Kidney epithelial cell (primary cell): ENCODE measurements around the gene MB21D2. TPM values are rescaled to one million over a fixed set of nuclear protein-coding genes. Genes with fewer than 3 reads are reported as not detected.

Experiments used
- DNase-seq: peaks from one replicate; pipeline ENCODE4 v3.0.0-alpha.2; 2010; ENCODE audit warnings: low read depth
- H3K27me3 ChIP-seq: 2 replicates; pipeline ENCODE4 v1.6.0; 2011; ENCODE audit warnings: low read length; ENCODE audit not compliant: control insufficient read depth, insufficient read depth
- H3K36me3 ChIP-seq: 2 replicates; pipeline ENCODE4 v1.5.1; 2011; ENCODE audit warnings: low read length; ENCODE audit not compliant: control insufficient read depth, insufficient read depth
- H3K4me3 ChIP-seq: 2 replicates; pipeline ENCODE4 v1.5.1; 2011; ENCODE audit warnings: low read depth, mild to moderate bottlenecking, control low read depth, low read length
- total RNA-seq: library from RNA; depleted of rRNA; stranded (reverse); fragments of >200 nt; gene quantifications from 2 replicates; pipeline ENCODE4 v1.2.3, GENCODE V29; 2015
- TF ChIP-seq, protein P1 (sequence below): IDR thresholded peaks from 2 replicates; pipeline ENCODE4 v1.5.1; 2011; ENCODE audit warnings: mild to moderate bottlenecking, moderate library complexity, low read length, control low read depth, inconsistent platforms; ENCODE audit not compliant: insufficient read depth, poor library complexity, severe bottlenecking

MB21D2 gene
- total RNA-seq, 1 donor from 2014 or later: 18.9 TPM

DNA sequence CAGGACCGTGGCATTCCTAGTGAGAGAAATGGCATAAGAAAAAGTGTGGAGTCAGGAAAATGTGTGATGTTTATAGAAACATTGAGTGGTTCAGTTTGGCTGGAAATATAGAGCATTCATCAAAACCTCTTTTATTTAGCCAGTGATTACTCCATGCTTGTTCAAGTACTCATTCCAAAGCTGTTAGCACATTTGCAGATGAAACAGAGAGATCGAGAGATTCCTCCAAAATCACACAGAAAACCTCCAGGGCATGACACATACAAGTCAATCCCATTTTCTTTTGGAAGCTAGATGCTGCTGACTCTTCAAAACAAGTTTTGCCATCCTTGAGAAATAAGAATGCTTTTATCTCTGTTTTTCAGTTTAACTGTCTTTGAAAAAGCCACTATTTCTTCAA lies 11.5 kb upstream of the MB21D2 start:
- Histone ChIP-seq H3K27me3 (no peaks in the 10 kb centered on the region), H3K4me3 (no peak overlapping the region), H3K36me3 (no peaks in the 10 kb centered on the region)
- DNase-seq: no peak
- TF ChIP-seq, protein P1, sequence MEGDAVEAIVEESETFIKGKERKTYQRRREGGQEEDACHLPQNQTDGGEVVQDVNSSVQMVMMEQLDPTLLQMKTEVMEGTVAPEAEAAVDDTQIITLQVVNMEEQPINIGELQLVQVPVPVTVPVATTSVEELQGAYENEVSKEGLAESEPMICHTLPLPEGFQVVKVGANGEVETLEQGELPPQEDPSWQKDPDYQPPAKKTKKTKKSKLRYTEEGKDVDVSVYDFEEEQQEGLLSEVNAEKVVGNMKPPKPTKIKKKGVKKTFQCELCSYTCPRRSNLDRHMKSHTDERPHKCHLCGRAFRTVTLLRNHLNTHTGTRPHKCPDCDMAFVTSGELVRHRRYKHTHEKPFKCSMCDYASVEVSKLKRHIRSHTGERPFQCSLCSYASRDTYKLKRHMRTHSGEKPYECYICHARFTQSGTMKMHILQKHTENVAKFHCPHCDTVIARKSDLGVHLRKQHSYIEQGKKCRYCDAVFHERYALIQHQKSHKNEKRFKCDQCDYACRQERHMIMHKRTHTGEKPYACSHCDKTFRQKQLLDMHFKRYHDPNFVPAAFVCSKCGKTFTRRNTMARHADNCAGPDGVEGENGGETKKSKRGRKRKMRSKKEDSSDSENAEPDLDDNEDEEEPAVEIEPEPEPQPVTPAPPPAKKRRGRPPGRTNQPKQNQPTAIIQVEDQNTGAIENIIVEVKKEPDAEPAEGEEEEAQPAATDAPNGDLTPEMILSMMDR: no peak

GRCh38 chr3:192928720-192929119 lies 11.1 kb upstream of the MB21D2 start:
- H3K36me3 ChIP-seq: no peaks in the 10 kb centered on the region
- H3K4me3 ChIP-seq: no peak overlapping the region
- no peak for DNase-seq
- TF ChIP-seq, protein P1: no peak
- no peaks in the 10 kb centered on the region for H3K27me3 ChIP-seq

GRCh38 chr3:192928016-192928415 lies 10.4 kb upstream of the MB21D2 start:
- TF ChIP-seq, protein P1: no peak

DNA sequence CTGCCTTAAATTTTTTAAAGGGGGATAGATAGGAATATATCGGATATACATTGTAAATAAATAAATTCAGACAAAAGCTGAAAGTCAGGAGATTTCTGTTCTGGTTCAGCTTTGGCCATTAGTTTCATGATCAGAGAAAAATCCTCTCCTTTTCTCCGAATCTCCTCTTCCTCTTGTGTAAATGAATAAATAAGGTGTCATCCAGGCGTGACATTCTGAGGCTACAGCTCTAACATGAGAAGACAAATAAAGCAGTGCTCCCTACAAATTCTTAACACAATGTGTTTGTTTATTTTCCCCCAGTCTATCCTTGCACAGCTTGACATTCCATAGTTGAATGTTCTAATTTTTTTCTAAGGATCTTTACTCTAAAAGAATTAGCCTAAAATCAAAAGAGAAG lies 9.4 kb upstream of the MB21D2 start:
- Histone ChIP-seq H3K36me3 (no peaks in the 10 kb centered on the region), H3K27me3 (no peaks in the 10 kb centered on the region), H3K4me3 (no peak overlapping the region)
- TF ChIP-seq, protein P1: no peak
- DNase-seq: no peak

More at GRCh38 chr3:192928016-192928415, 10.4 kb upstream of the MB21D2 start:
- no peak for DNase-seq
- H3K4me3 ChIP-seq: no peak overlapping the region
- no peaks in the 10 kb centered on the region for H3K36me3 ChIP-seq
- no peaks in the 10 kb centered on the region for H3K27me3 ChIP-seq

DNA sequence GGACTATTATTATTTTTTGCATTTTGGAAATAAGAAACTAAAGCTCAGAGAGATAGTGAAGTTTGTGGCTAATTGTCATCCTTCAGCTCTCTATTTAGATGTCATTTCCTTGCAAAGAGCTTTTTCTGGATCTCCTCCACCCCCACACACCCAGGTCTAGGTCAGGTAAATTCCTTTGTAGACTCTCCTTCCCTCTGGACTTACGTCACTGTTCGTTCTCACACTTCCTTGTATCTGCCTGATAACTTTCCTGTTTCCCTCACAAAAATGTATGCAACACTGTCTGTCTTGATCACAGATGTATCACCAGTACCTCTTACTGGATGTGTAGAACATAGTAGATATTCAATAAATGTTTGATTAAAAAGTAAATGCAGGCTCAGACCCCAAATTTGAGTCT lies 6.1 kb upstream of the MB21D2 start:
- no peak for DNase-seq
- Histone ChIP-seq H3K36me3 (no peaks in the 10 kb centered on the region), H3K4me3 (no peak overlapping the region), H3K27me3 (no peaks in the 10 kb centered on the region)
- TF ChIP-seq, protein P1: no peak

DNA sequence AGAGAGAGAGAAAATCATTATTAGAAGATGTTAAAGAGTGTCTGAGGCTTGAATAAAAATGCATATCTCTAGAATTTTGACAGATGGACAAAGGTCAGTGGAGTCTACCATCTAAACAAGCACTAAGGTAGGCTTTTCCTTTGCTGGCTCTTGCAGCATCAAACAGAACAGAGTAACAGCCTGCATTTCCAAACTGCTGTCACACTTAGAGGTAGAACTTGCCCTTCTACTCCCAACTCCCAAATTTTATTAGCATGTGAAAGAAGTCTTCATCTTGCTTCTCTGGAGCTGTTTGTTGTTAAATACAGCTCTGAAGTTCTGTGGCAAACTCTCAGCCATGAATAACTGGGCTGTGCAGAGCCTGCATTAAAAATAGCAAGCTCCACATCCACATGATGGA lies 4.1 kb upstream of the MB21D2 start:
- Histone ChIP-seq H3K4me3 (no peak overlapping the region), H3K36me3 (no peaks in the 10 kb centered on the region), H3K27me3 (no peaks in the 10 kb centered on the region)
- TF ChIP-seq, protein P1: no peak
- no peak for DNase-seq
